ENCODE measurements around the gene PKMYT1.

PKMYT1 gene

GRCh38 chr16:2975161-2975795, 5.0 kb downstream of the PKMYT1 start:
- FAIRE-seq (no peak), DNase-seq (ENCODE audit: insufficient read length, low spot score) (no peak)

DNA sequence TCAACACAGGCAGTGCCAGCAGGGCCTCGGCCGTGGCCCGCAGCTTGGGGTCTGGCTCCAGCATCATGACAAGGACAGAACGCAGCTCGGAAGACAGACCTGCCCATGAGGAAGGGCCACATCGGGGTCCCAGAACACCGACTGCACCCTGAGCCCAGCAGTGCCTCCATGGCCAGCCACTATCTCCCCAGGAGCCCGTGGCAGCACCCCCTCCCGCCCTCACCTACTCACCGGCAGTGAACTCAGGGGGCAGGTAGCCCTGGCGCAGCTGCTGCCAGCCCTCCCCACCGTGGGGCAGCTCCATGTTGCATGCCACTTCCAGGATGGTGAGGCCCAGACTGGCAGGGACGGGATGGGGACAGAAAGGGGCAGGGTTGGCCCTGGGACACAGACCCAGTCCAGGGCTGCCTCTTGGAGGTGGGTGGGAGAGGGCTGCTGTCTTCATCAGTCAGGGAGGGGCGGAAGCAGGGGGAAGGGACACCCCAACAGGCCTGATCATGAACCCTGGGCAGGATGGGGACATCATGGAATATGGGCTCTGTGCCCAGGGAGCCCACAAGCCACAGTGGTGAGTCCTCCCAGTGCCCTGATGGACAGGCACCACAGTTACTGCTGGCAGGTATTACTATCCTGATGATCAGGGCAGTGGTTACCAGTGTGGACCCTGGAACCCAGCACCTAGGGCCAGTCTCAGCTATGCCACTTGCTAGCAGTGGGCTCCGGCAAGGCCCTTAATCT, 5.8 kb downstream of the PKMYT1 start:
- no peak for FAIRE-seq
- no peak for DNase-seq (ENCODE audit: insufficient read length, low spot score)

- DNase-seq (ENCODE audit: insufficient read length, low spot score) (no peak), FAIRE-seq (no peak)
These were observed 6.5 kb downstream of the PKMYT1 start for GRCh38 chr16:2973605-2974318.

DNA sequence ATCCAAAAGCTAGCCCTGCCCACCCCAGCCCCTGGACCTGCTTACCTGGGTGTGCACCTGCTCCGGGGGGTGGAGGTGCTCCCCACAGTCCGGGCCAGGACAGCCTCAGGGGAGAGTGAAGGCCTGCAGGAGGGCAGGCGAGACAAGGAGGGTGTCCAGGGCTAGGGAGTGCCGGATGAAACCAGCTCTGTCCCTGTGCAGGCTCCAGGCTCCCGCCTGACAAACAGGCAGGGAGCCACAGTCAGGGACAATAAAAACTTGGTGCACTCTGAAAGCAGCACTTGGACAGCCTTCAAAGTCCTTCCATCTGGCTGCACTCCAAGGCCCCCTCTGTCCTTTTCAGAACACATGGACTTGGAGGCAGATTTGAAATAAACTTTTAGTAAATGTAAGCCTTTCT, 7.2 kb downstream of the PKMYT1 start:
- DNase-seq (ENCODE audit: insufficient read length, low spot score) (no peak), FAIRE-seq (no peak)

- no peak for FAIRE-seq
These were observed 8.1 kb downstream of the PKMYT1 start for GRCh38 chr16:2971985-2972784.

DNA sequence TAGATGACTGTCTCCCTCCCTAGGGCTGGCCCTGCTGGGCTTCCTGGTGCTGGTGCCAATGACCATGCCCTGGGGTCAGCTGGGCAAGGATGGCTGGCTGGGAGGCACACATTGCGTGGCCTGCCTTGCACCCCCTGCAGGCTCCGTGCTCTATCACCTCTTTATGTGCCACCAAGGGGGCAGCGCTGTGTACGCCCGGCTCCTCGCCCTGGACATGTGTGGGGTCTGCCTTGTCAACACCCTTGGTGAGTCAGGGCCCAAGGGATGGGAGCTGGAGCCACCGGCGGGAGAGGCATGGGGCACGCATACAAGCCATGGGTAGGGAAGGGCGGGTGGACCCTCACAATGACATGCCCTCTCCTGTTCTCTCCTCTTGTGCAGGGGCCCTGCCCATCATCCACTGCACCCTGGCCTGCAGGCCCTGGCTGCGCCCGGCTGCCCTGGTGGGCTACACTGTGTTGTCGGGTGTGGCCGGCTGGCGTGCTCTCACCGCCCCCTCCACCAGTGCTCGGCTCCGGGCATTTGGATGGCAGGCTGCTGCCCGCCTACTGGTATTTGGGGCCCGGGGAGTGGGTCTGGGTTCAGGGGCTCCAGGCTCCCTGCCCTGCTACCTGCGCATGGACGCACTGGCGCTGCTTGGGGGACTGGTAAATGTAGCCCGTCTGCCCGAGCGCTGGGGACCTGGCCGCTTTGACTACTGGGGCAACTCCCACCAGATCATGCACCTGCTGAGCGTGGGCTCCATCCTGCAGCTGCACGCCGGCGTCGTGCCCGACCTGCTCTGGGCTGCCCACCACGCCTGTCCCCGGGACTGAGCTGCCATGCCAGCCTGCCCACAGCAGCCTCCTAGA, 8.9 kb downstream of the PKMYT1 start:
- FAIRE-seq (no peak), DNase-seq (ENCODE audit: insufficient read length, low spot score) (no peak)

More at GRCh38 chr16:2971985-2972784, 8.1 kb downstream of the PKMYT1 start:
- DNase-seq (ENCODE audit: insufficient read length, low spot score), result no peak

DNA sequence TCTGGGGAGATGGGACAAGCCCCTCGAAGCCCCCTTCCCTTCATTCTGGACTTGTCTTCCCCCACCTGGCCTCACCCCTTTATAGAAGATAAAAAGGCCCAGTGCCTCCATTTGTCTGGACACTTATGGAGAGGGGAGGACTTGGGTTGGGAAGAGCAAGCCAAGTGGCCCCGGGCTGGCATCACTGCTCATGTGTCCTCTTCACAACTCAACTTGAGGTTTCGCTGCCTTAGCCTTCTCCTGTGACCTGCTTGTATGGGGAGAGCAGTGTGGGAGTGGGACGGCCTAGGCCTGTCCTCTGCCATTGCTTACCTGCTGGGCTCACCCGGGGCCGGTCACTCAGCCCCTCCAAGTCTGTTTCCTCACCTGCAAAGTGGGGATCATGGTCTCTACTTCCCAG, 9.7 kb downstream of the PKMYT1 start:
- DNase-seq (ENCODE audit: insufficient read length, low spot score), result no peak
- no peak for FAIRE-seq

DNA sequence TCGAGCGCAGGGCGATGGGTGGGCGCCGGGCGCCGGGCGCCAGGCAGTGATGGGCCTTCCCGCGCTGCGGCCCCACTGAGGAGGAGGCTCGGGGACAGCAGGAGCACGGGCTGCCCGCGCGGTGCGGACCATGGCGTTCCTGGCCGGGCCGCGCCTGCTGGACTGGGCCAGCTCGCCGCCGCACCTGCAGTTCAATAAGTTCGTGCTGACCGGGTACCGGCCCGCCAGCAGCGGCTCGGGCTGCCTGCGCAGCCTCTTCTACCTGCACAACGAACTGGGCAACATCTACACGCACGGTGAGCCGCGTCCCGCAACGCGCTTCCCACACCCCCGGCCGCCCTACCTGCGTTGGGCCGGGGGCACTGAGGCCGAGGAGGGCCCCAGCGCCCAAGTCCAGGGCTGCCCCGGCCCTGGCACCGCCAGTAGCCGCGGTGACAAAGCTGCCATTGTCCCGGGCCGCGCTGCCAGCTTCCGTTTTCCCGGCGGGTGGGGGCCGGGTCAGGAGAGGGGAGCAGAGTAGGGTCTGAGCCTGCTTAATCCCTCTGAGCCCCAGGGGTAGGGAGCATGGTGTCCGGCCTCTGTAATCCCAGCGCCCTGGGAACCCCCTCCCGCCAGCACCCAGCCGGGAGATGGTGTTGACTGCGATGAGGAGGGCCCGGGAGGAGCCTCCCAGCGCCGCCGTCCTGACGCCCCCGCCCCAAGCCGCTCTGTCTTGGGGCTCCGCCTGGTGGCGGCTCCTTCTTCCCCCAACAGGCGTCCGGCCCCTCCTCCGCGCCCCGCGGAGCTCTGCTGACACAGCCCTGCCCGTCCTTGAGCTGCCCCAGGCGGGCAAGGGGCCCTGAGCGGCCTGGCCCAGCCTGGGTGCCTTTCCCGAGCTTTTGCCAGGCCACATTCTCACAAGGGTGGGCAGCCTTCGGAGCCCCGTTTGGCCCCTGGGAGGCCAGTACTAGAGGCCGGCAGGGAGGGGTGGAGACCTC, 10.4 kb downstream of the PKMYT1 start:
- peak; percentile 26 for FAIRE-seq
- DNase-seq (ENCODE audit: insufficient read length, low spot score), result peak; percentile 76

DNA sequence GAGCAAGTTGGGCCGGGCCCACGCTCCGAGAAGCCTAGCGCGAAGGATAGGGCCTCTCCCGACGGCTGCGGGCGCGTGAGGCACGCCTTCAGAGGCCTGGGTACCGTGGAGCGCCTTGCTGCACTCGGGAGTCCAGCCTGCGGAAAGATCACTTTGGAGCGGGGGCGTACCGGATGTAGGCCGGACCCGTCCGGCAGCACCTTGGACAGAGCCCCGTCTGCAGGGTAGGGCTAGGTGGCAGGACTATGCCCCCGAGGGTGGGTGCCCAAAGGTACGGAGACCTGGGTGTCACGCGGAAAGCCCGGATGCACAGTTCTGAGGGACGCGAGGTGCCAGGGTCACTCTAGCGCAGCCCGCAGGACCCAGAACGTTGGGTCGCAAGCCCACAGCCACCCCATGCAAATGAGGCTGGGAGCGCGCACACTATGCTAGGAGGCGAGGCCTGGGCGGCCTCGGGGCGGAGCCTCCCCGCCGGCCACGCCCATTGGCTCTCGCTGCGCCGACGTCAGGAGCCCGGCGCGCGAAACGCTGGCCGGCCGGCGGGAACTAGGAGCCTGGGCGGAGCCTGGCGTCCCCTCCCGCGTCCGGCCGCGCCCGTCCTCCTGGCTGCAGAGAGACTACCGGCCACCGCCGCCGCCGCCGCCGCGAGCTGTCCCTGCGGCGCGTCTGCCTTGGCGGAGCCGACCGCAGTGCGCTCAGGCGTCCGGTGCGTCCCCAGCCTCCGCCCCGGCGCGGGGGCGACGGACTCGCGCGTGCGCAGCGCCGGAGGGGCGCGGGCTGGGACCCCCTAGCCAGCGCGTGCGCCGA, 11.3 kb downstream of the PKMYT1 start, which contains the start of gene PAQR4:
TSS of gene PAQR4 (plus strand) at position 611 of the 807 bp plus-strand sequence. CDS start 327 bp downstream, outside the sequence.
- DNase-seq (ENCODE audit: insufficient read length, low spot score) (peak; percentile 90), FAIRE-seq (peak; percentile 94)

DNA sequence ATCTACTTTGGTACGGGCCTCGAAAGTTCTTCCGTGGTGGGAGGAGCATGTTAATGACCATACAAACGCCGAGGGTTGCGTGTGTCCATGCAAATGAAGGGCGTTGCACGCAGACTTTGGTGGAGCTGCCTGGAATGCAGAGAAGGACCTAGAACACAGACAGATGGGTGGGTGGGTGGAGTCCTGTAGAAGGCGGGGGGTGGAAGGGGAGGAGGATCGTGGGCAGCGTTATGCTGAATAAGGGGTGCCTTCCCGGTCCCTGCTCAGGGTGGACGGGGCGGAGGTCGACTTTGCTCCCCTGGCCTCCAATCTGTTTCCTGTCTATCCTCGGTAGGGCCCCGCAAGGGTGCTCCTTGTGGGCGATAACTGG, 11.9 kb downstream of the PKMYT1 start:
- FAIRE-seq (no peak), DNase-seq (ENCODE audit: insufficient read length, low spot score) (no peak)

GRCh38 chr16:2967721-2968161, 12.5 kb downstream of the PKMYT1 start:
- no peak for FAIRE-seq
- DNase-seq (ENCODE audit: insufficient read length, low spot score), result no peak

DNA sequence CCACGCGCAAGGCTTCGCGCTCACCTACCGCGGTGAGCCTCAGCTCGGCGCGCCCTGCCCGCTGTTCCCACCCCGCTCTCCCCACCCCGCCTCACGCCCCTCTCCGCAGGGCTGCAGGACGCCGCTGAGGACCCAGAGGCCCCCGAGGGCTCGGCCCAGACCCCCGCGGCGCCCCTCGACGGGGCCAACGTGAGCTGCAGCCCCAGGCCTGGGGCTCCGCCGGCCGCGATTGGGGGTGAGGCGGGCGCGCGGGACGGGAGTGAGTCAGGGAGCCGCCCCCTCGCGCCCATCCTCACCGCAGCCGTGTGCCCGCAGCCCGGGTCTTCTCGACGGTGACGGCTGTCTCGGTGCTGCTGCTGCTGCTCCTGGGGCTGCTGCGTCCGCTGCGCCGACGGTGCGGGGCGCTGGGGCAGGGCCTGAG, 13.0 kb downstream of the PKMYT1 start:
- FAIRE-seq (no peak), DNase-seq (ENCODE audit: insufficient read length, low spot score) (no peak)

GRCh38 chr16:2966808-2967191, 13.4 kb downstream of the PKMYT1 start:
- FAIRE-seq (no peak), DNase-seq (ENCODE audit: insufficient read length, low spot score) (no peak)

- FAIRE-seq (no peak), DNase-seq (ENCODE audit: insufficient read length, low spot score) (no peak)
These were observed 14.0 kb downstream of the PKMYT1 start for GRCh38 chr16:2966043-2966807.

GRCh38 chr16:2964475-2965336, 15.5 kb downstream of the PKMYT1 start:
- peak; percentile 16 for FAIRE-seq
- DNase-seq (ENCODE audit: insufficient read length, low spot score), result peak; percentile 89

Measured in HTR-8/SVneo (cell line).